Ovary (tissue), 3 donors: ENCODE measurements around the gene CCDC152.

Experiments used
- POLR2A ChIP-seq: fragments of 450-650 bp; IDR thresholded peaks from one replicate; pipeline ENCODE4 v1.6.1; 2017; ENCODE audit warnings: antibody characterized with exemption, mild to moderate bottlenecking, moderate library complexity
- TF ChIP-seq, protein P1 (sequence below), 3 donors: fragments of 450-650 bp in 2 of 3; fragments of 200-600 bp in 1 of 3; IDR thresholded peaks; one replicate each; pipeline versions ENCODE4 v1.5.1 to v1.8.0; 2016 to 2022; ENCODE audit warnings: antibody characterized with exemption in 3 of 3, mild to moderate bottlenecking in 1 of 3
- donor health status: DM: no; HTN: no; CAD: no.

- TF ChIP-seq, protein P1, sequence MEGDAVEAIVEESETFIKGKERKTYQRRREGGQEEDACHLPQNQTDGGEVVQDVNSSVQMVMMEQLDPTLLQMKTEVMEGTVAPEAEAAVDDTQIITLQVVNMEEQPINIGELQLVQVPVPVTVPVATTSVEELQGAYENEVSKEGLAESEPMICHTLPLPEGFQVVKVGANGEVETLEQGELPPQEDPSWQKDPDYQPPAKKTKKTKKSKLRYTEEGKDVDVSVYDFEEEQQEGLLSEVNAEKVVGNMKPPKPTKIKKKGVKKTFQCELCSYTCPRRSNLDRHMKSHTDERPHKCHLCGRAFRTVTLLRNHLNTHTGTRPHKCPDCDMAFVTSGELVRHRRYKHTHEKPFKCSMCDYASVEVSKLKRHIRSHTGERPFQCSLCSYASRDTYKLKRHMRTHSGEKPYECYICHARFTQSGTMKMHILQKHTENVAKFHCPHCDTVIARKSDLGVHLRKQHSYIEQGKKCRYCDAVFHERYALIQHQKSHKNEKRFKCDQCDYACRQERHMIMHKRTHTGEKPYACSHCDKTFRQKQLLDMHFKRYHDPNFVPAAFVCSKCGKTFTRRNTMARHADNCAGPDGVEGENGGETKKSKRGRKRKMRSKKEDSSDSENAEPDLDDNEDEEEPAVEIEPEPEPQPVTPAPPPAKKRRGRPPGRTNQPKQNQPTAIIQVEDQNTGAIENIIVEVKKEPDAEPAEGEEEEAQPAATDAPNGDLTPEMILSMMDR (IDR thresholded peaks at IDR 0.05), result no peak
- no peak for TF ChIP-seq POLR2A
Measured at GRCh38 chr5:42759456-42759855, 2.8 kb downstream of the CCDC152 start.
